LoVo (cell line): ENCODE data around the gene RTP2.
A peak's percentile ranks its signal among the peaks of the same experiment; 100 is the strongest.

ENCODE experiments used
- DNase-seq: peaks from one replicate; pipeline ENCODE4 v3.0.0-alpha.2; 2016; ENCODE audit warnings: low spot score

The RTP2 gene

GRCh38 chr3:187738331-187739093 is 36.2 kb upstream of the RTP2 start:
- peak; percentile 91 for DNase-seq

GRCh38 chr3:187738071-187738330 is 35.6 kb upstream of the RTP2 start:
- no peak for DNase-seq

- peak; percentile 50 for DNase-seq
Measured at GRCh38 chr3:187737368-187738070, 35.2 kb upstream of the RTP2 start.

- DNase-seq: no peak
Measured at GRCh38 chr3:187737006-187737367, 34.6 kb upstream of the RTP2 start.

- DNase-seq: no peak
Measured at GRCh38 chr3:187736418-187736871, 34.1 kb upstream of the RTP2 start.

GRCh38 chr3:187735837-187736236 is 33.5 kb upstream of the RTP2 start:
- no peak for DNase-seq

GRCh38 chr3:187735383-187735782 is 33.0 kb upstream of the RTP2 start:
- no peak for DNase-seq

GRCh38 chr3:187734841-187735240 is 32.5 kb upstream of the RTP2 start:
- no peak for DNase-seq

GRCh38 chr3:187733371-187733770 is 31.0 kb upstream of the RTP2 start:
- no peak for DNase-seq

GRCh38 chr3:187729598-187729997 is 27.2 kb upstream of the RTP2 start:
- no peak for DNase-seq

GRCh38 chr3:187728940-187729583 is 26.7 kb upstream of the RTP2 start:
- DNase-seq: no peak

- DNase-seq: no peak
Measured at GRCh38 chr3:187728248-187728647, 25.9 kb upstream of the RTP2 start.

- DNase-seq: no peak
Measured at GRCh38 chr3:187726564-187726963, 24.2 kb upstream of the RTP2 start.

- DNase-seq: no peak
Measured at GRCh38 chr3:187725653-187726370, 23.5 kb upstream of the RTP2 start.

- DNase-seq: no peak
Measured at GRCh38 chr3:187725224-187725623, 22.9 kb upstream of the RTP2 start.

GRCh38 chr3:187722206-187722612 is 19.9 kb upstream of the RTP2 start:
- no peak for DNase-seq

- DNase-seq: no peak
Measured at GRCh38 chr3:187721055-187721454, 18.7 kb upstream of the RTP2 start.

- no peak for DNase-seq
Measured at GRCh38 chr3:187720337-187720670, 17.9 kb upstream of the RTP2 start.

- no peak for DNase-seq
Measured at GRCh38 chr3:187719628-187720336, 17.4 kb upstream of the RTP2 start.

- no peak for DNase-seq
Measured at GRCh38 chr3:187718802-187719201, 16.4 kb upstream of the RTP2 start.

- no peak for DNase-seq
Measured at GRCh38 chr3:187717572-187717971, 15.2 kb upstream of the RTP2 start.

- DNase-seq: peak; percentile 80
Measured at GRCh38 chr3:187714404-187714979, 12.1 kb upstream of the RTP2 start.
